HPDE6-E6E7 (cell line): Measurements from ENCODE around the gene SLC1A7.

Experiments
- DNase-seq: peaks from one replicate; pipeline ENCODE4 v3.0.0; 2011; ENCODE audit warnings: missing footprints; ENCODE audit errors: extremely low spot score

The SLC1A7 gene

DNA sequence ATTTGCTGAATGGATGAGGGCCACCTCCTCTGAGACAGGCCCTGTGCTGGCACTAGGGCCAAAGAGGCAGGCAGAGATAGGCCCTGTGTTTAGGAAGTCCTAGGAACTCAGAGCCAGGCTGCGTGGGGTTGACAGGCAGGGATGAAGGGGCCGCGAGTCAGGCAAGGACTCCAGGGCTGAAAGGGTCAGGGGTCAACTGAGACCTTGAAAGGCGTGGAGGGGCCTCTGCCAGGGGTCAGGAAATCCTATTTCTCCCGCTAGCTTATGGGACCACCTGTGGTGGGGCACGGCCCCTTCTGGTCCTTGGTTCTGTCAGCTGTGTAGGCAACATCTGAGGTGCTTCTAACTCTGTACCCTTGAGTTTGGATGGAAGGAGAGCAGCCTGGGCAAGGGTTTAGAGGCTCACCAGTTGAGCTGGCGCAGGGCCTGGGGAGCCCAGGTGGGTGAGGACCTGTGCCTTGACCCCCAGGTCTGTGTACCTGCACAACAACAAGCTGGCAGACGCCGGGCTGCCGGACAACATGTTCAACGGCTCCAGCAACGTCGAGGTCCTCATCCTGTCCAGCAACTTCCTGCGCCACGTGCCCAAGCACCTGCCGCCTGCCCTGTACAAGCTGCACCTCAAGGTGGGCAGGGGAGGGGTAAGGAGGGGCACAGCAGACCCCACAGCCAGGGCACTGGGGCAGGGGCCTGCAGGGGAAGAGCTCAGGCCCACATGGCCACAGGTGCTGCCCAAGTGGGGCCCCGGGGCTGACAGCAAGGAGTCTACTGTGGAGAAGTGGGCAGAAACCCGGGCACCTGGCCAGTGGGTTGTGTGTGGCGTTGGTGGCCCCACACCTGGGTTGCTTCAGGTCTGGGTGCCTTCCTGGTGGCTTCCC, 65.5 kb downstream of the SLC1A7 start:
- no peak for DNase-seq

GRCh38 chr1:53076165-53076564, 66.3 kb downstream of the SLC1A7 start:
- DNase-seq, result no peak

- no peak for DNase-seq
These were observed 66.7 kb downstream of the SLC1A7 start for GRCh38 chr1:53075761-53076163.

DNA sequence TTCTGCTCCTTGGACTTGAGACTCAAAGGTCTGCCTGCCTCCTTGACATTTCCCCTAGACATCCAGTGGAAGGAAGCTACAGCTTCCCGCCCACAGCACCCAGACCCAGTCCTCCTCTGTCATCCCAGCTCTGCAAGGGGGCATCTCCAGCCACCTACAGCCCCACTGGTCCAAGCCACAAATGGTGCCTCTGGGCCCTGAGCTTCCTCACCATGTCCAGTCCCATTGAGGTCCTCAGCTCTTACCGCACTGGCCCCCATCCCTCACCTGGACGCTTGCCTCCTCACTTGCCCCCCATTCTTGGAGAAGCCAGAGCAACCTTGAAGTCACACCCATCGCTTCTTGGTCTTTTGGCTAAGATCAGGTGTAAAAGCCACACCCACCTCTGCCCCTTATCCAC, 67.2 kb downstream of the SLC1A7 start:
- DNase-seq, result no peak

- no peak for DNase-seq
These were observed 67.9 kb downstream of the SLC1A7 start for GRCh38 chr1:53074313-53075154.

GRCh38 chr1:53073868-53074311, 68.5 kb downstream of the SLC1A7 start:
- DNase-seq, result no peak

- no peak for DNase-seq
These were observed 69.2 kb downstream of the SLC1A7 start for GRCh38 chr1:53073287-53073686.

GRCh38 chr1:53071915-53072314, 70.5 kb downstream of the SLC1A7 start:
- DNase-seq, result no peak

DNA sequence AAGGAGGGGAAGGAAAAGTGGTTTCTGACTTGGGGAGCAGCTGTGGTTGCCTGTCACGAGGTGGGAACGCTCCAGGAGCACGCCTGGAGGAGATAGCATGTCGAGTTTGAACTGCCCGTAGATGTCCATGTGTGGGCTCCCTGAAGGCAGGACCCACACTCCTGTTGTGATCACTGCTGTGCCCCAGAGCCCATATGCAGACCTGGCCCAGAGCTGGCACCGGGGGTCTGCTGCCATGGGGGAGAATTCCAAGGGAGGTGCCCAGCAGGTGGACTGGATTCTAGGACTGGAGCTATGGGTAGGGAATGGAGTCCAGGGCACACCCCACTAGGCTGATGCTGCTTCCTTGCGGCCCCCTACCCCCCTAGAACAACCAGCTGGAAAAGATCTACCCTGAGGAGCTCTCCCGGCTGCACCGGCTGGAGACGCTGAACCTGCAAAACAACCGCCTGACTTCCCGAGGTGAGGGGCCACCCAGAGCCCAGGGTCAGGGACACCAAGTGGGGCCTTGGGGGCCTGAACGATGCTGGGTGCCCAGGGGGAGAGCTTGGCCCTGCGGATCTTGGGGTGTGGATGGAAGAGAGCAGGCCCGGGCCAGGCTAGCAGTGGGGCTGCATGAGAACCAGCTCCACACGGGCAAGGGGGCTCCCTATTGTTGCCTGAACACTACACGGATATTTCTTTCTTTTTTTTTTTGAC, 71.1 kb downstream of the SLC1A7 start:
- no peak for DNase-seq

GRCh38 chr1:53070621-53071020, 71.8 kb downstream of the SLC1A7 start:
- DNase-seq, result no peak

DNA sequence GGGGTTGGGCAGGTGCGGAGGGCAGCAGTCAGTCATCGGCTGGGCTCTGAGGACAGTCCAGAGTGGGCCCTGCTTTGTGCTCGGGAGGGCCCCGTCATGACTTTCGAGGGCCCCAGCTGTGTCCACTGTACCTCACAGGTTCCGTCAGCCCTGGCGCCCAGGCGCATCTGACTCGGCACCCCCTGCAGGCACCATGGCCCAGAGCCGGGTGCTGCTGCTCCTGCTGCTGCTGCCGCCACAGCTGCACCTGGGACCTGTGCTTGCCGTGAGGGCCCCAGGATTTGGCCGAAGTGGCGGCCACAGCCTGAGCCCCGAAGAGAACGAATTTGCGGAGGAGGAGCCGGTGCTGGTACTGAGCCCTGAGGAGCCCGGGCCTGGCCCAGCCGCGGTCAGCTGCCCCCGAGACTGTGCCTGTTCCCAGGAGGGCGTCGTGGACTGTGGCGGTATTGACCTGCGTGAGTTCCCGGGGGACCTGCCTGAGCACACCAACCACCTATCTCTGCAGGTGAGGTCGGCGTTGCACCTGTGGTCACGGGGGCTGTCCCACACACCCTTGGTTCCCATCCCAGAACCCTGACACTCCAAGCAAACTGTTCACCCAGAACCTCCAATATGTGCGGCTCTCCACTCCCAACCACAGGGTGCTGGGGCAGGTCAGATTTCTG, 72.6 kb downstream of the SLC1A7 start:
- DNase-seq, result no peak

DNA sequence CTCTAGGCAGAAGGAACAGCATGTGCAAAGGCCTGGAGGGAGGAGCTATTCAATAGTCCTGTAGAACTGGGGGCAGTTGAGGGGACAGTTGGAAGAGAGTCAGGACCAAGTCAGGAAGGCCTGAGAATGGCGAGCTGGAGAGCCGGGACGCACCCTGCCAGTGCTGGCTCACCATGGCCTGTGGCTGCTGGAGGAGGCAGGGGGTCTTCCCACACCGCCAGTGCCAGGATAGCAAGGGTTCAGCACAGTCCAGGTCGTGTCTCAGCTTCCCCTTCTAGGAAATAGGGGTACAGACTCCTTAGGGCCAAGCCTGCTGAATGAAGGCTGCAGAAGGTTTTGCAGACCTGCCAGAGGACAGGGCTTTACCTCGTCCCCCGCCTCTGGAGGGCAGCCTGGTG, 73.2 kb downstream of the SLC1A7 start:
- no peak for DNase-seq

- DNase-seq, result no peak
These were observed 73.9 kb downstream of the SLC1A7 start for GRCh38 chr1:53068314-53069099.

GRCh38 chr1:53067886-53068285, 74.6 kb downstream of the SLC1A7 start:
- DNase-seq, result no peak

GRCh38 chr1:53066891-53067738, 75.3 kb downstream of the SLC1A7 start:
- DNase-seq, result no peak

DNA sequence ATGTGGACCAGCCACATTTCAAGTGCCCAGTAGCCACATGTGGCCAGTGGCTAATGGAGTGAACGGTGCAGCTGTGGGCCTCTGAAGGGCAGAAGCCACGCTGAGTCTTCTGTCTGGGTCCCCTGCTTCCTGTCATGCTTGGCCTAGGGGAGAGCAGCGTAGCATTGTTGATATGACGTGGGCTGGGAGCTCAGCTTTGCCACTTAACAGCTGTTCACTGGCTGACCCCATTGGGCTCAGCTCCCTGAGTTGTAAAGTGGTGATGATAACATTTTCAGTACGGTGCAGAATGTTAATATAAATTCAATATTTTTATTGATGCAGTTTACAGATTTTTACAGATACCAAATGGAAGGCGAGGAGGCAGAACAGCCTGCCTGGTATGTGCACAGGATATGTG, 76.0 kb downstream of the SLC1A7 start:
- DNase-seq, result no peak

GRCh38 chr1:53065391-53065790, 77.0 kb downstream of the SLC1A7 start:
- no peak for DNase-seq

DNA sequence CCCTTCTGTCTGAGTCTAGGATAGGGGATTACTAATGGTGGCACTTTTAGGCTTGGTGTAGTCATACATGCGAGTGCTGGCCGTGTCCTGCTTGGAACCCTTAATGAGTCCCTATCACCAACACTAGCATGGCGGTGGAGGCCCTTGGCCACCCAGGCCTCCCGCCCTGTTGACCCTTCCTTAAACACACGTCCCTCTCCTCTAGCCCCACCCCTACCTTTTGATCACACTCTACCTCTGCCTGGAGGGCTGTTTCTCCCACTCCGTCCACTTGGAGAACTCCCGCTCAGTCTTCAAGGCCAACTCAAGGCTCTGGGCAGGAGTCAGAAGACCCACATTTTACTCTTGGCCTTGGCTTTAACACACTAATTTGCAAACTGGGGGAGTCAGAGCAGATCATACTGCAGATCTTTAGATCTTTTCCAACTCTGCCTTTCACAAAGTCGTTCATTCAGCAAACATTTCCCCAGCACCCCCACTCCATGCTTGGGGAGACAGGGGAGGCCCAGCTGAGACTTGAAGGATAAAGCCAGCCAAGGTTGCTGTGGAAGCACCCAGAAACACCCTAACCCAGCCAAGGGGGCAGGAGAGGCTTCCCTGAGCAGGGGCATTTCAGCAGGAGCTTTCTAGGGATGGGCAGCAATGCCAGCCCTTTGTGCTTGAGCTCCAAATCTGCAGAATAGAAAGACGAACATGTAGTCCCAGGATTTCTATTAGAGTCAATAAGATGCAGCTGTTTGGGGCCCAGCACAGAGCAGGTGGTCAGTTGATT, 78.5 kb downstream of the SLC1A7 start:
- DNase-seq, result no peak
